Liver (tissue), 9 donors: ENCODE data around the gene CDPF1. TPM values are rescaled to one million over a fixed set of nuclear protein-coding genes. Genes with fewer than 3 reads are reported as not detected.

ENCODE experiments used
- DNase-seq: peaks from one replicate; pipeline ENCODE4 v3.0.0-alpha.2; 2017; ENCODE audit warnings: low spot score
- H3K27ac ChIP-seq, 2 donors: one replicate each; pipeline ENCODE4 v1.7.0; 2013; ENCODE audit warnings: inconsistent platforms in 2 of 2, low read length in 2 of 2, control low read depth in 1 of 2, low read depth in 1 of 2, mild to moderate bottlenecking in 1 of 2
- H3K27me3 ChIP-seq, 4 donors: one replicate each; pipeline versions ENCODE4 v1.6.1 to v1.7.0; 2013; ENCODE audit warnings: low read length in 3 of 4, inconsistent platforms in 1 of 4, mild to moderate bottlenecking in 1 of 4, moderate library complexity in 1 of 4; ENCODE audit not compliant: control insufficient read depth in 4 of 4, insufficient read depth in 4 of 4
- H3K36me3 ChIP-seq, 4 donors: one replicate each; pipeline versions ENCODE4 v1.6.1 to v1.7.0; 2013; ENCODE audit warnings: low read length in 3 of 4, mild to moderate bottlenecking in 3 of 4, low read depth in 1 of 4, moderate library complexity in 1 of 4; ENCODE audit not compliant: control insufficient read depth in 4 of 4, insufficient read depth in 3 of 4
- H3K4me1 ChIP-seq, 4 donors: one replicate each; pipeline versions ENCODE4 v1.6.1 to v1.7.0; 2013; ENCODE audit warnings: low read length in 3 of 4, mild to moderate bottlenecking in 3 of 4, moderate library complexity in 1 of 4; ENCODE audit not compliant: control insufficient read depth in 4 of 4, insufficient read depth in 4 of 4
- H3K4me3 ChIP-seq, 3 donors: one replicate each; pipeline versions ENCODE4 v1.6.1 to v1.7.0; 2013; ENCODE audit warnings: low read length in 3 of 3, control low read depth in 1 of 3, low read depth in 1 of 3, mild to moderate bottlenecking in 1 of 3
- H3K9ac ChIP-seq, 2 donors: one replicate each; pipeline ENCODE4 v1.7.0; 2013; ENCODE audit warnings: low read length in 2 of 2, mild to moderate bottlenecking in 2 of 2, moderate library complexity in 2 of 2, control low read depth in 1 of 2, low read depth in 1 of 2
- H3K9me3 ChIP-seq, 4 donors: one replicate each; pipeline versions ENCODE4 v1.6.1 to v1.7.0; 2013; ENCODE audit warnings: low read length in 3 of 4; ENCODE audit not compliant: control insufficient read depth in 4 of 4
- ATF3 ChIP-seq: IDR thresholded peaks from 2 replicates; pipeline ENCODE4 v1.6.1; 2016; ENCODE audit warnings: antibody characterized with exemption
- EGR1 ChIP-seq, 2 donors: IDR thresholded peaks; 2 replicates each; pipeline ENCODE4 v1.6.1; 2016 to 2018; ENCODE audit warnings: antibody characterized with exemption in 2 of 2, low read depth in 2 of 2
- FOXA1 ChIP-seq: IDR thresholded peaks from 2 replicates; pipeline ENCODE4 v1.6.1; 2016; ENCODE audit warnings: antibody characterized with exemption
- FOXA2 ChIP-seq: IDR thresholded peaks from 2 replicates; pipeline ENCODE4 v1.6.1; 2016; ENCODE audit warnings: antibody characterized with exemption
- GABPA ChIP-seq, 2 donors: IDR thresholded peaks in 1 of 2; conservative IDR thresholded peaks in 1 of 2; 2 replicates each; pipeline ENCODE4 v1.6.1; 2016; ENCODE audit warnings: antibody characterized with exemption in 2 of 2, mild to moderate bottlenecking in 1 of 2, moderate library complexity in 1 of 2
- HNF4A ChIP-seq, 2 donors: conservative IDR thresholded peaks; 2 replicates each; pipeline ENCODE4 v1.6.1; 2016; ENCODE audit warnings: antibody characterized with exemption in 2 of 2, mild to moderate bottlenecking in 2 of 2
- HNF4G ChIP-seq: IDR thresholded peaks from 2 replicates; pipeline ENCODE4 v1.6.1; 2016; ENCODE audit warnings: antibody characterized with exemption
- JUND ChIP-seq, 2 donors: IDR thresholded peaks; 2 replicates each; pipeline ENCODE4 v1.6.1; 2016; ENCODE audit warnings: antibody characterized with exemption in 2 of 2
- MAX ChIP-seq: IDR thresholded peaks from 2 replicates; pipeline ENCODE4 v1.6.1; 2016; ENCODE audit warnings: antibody characterized with exemption
- NR2F2 ChIP-seq: IDR thresholded peaks from 2 replicates; pipeline ENCODE4 v1.6.1; 2016; ENCODE audit warnings: antibody characterized with exemption
- RAD21 ChIP-seq, 2 donors: IDR thresholded peaks; 2 replicates each; pipeline ENCODE4 v1.6.1; 2016; ENCODE audit warnings: antibody characterized with exemption in 2 of 2, mild to moderate bottlenecking in 2 of 2
- RXRA ChIP-seq, 2 donors: IDR thresholded peaks; 2 replicates each; pipeline ENCODE4 v1.6.1; 2017 to 2018; ENCODE audit warnings: antibody characterized with exemption in 2 of 2, mild to moderate bottlenecking in 1 of 2
- SP1 ChIP-seq: IDR thresholded peaks from 2 replicates; pipeline ENCODE4 v1.6.1; 2018; ENCODE audit warnings: antibody characterized with exemption, mild to moderate bottlenecking
- TAF1 ChIP-seq: conservative IDR thresholded peaks from 2 replicates; pipeline ENCODE4 v1.6.1; 2016; ENCODE audit warnings: antibody characterized with exemption, mild to moderate bottlenecking
- YY1 ChIP-seq: IDR thresholded peaks from 2 replicates; pipeline ENCODE4 v1.6.1; 2016; ENCODE audit warnings: antibody characterized with exemption, mild to moderate bottlenecking
- ZBTB33 ChIP-seq: IDR thresholded peaks from 2 replicates; pipeline ENCODE4 v1.6.1; 2016; ENCODE audit warnings: antibody characterized with exemption
- WGBS: extraction: QIAGEN DNeasy Blood & Tissue Kit; methylation state at CpG from one replicate; pipeline ENCODE4 v1.1.7; 2013; 5-methylcytosine and 5-hydroxymethylcytosine counted together
- polyA plus RNA-seq, 2 donors: library from polyadenylated mRNA; stranded (reverse) in 1 of 2; unstranded in 1 of 2; fragments of 200-250 nt in 1 of 2; fragments of >200 nt in 1 of 2; fragmentation: Nextera tagmentation in 1 of 2; extraction: Ambion mirVana in 1 of 2; gene quantifications; one replicate each; pipeline versions ENCODE4 v1.2.1 to v1.2.3, GENCODE V29; 2013 to 2015
- total RNA-seq, 2 donors: library from RNA; depleted of rRNA; stranded (reverse); fragments of >200 nt; gene quantifications; one replicate each; pipeline ENCODE4 v1.2.3, GENCODE V29; 2014
- TF ChIP-seq, protein P1 (sequence below): fragments of 150-350 bp; IDR thresholded peaks from 2 replicates; pipeline ENCODE4 v1.5.1; 2017; ENCODE audit warnings: improper control_type of control experiment, low read depth, low read length; ENCODE audit not compliant: missing input control
- TF ChIP-seq, protein P2 (sequence below): IDR thresholded peaks from 2 replicates; pipeline ENCODE4 v1.6.1; 2016; ENCODE audit warnings: antibody characterized with exemption, mild to moderate bottlenecking
- donor health status: healthy.
- donor health status: healthy.
- donor health status: healthy.
- donor health status: healthy.
- donor health status: healthy.

Gene CDPF1
- total and polyA plus RNA-seq, 4 donors, result 3.9 to 6.6 (median 5.3) TPM

DNA sequence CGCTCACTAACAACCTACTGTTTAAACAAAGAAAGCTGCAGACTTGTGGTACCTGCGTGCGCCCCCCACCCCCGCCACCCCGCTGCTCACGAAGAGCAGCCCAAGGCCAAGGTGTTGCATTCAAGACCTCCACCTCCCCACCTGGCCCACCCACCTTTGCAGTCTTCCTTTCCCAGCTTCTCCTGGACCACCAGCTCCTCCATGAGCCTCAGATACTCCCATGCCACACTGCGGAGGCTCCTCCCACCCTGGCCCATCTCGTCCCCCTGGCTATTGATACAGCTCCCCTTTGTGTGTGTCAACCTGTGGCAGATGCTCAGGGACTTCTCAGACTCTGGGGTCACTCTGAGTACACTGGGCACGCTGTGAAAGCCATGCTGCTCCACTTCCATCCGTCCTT lies 3.9 kb downstream of the CDPF1 start:
- no peak for DNase-seq
- no peak overlapping the region for H3K27ac ChIP-seq
- 97% methylated on average over 10 of the region's 10 CpGs for WGBS
- no peak for TF ChIP-seq SP1
- TF ChIP-seq FOXA1, result no peak
- TF ChIP-seq JUND (IDR thresholded peaks at IDR 0.05), result no peak
- no peak for TF ChIP-seq RAD21 (IDR thresholded peaks at IDR 0.05)
- TF ChIP-seq GABPA (IDR thresholded peaks at IDR 0.05 in 1 of 2, conservative IDR thresholded peaks at IDR 0.05 in 1 of 2), result no peak
- TF ChIP-seq HNF4A (conservative IDR thresholded peaks at IDR 0.05), result no peak
- TF ChIP-seq, protein P1, sequence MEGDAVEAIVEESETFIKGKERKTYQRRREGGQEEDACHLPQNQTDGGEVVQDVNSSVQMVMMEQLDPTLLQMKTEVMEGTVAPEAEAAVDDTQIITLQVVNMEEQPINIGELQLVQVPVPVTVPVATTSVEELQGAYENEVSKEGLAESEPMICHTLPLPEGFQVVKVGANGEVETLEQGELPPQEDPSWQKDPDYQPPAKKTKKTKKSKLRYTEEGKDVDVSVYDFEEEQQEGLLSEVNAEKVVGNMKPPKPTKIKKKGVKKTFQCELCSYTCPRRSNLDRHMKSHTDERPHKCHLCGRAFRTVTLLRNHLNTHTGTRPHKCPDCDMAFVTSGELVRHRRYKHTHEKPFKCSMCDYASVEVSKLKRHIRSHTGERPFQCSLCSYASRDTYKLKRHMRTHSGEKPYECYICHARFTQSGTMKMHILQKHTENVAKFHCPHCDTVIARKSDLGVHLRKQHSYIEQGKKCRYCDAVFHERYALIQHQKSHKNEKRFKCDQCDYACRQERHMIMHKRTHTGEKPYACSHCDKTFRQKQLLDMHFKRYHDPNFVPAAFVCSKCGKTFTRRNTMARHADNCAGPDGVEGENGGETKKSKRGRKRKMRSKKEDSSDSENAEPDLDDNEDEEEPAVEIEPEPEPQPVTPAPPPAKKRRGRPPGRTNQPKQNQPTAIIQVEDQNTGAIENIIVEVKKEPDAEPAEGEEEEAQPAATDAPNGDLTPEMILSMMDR, result no peak
- TF ChIP-seq ZBTB33, result no peak
- TF ChIP-seq, protein P2, sequence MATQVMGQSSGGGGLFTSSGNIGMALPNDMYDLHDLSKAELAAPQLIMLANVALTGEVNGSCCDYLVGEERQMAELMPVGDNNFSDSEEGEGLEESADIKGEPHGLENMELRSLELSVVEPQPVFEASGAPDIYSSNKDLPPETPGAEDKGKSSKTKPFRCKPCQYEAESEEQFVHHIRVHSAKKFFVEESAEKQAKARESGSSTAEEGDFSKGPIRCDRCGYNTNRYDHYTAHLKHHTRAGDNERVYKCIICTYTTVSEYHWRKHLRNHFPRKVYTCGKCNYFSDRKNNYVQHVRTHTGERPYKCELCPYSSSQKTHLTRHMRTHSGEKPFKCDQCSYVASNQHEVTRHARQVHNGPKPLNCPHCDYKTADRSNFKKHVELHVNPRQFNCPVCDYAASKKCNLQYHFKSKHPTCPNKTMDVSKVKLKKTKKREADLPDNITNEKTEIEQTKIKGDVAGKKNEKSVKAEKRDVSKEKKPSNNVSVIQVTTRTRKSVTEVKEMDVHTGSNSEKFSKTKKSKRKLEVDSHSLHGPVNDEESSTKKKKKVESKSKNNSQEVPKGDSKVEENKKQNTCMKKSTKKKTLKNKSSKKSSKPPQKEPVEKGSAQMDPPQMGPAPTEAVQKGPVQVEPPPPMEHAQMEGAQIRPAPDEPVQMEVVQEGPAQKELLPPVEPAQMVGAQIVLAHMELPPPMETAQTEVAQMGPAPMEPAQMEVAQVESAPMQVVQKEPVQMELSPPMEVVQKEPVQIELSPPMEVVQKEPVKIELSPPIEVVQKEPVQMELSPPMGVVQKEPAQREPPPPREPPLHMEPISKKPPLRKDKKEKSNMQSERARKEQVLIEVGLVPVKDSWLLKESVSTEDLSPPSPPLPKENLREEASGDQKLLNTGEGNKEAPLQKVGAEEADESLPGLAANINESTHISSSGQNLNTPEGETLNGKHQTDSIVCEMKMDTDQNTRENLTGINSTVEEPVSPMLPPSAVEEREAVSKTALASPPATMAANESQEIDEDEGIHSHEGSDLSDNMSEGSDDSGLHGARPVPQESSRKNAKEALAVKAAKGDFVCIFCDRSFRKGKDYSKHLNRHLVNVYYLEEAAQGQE, result no peak
- TF ChIP-seq RXRA (IDR thresholded peaks at IDR 0.05), result no peak
- no peak for TF ChIP-seq NR2F2
- TF ChIP-seq ATF3, result no peak
- no peak for TF ChIP-seq HNF4G
- no peak for TF ChIP-seq MAX
- TF ChIP-seq YY1, result no peak
- no peak for TF ChIP-seq TAF1
- TF ChIP-seq FOXA2, result no peak
- TF ChIP-seq EGR1 (IDR thresholded peaks at IDR 0.05; ENCODE audit: low read depth in 2 of 2), result no peak
- no peak overlapping the region for H3K9ac ChIP-seq
- H3K4me3 ChIP-seq, result no peak overlapping the region
- no peaks in the 10 kb centered on the region for H3K9me3 ChIP-seq
- H3K4me1 ChIP-seq, result peaks cover 3 to 22% (median 8%) of the 10 kb centered on the region in 4 donors
- H3K27me3 ChIP-seq, result no peaks in the 10 kb centered on the region
- no peaks in the 10 kb centered on the region for H3K36me3 ChIP-seq
